OCI-LY3 (cell line): ENCODE data around the gene HOXC6.

ENCODE experiments used
- H2AFZ ChIP-seq: fragments of 200-600, 300-600 bp; shearing (Covaris generic); 2 replicates; pipeline ENCODE4 v1.6.0; 2014; ENCODE audit warnings: antibody characterized with exemption, low read depth, low read length
- H3K27ac ChIP-seq: fragments of 200-600, 300-600 bp; sonication (generic); 2 replicates; pipeline ENCODE4 v1.5.1; 2014; ENCODE audit warnings: mild to moderate bottlenecking, low read length, moderate library complexity, mixed read lengths
- H3K27me3 ChIP-seq: fragments of 200-600, 300-600 bp; sonication (generic); 2 replicates; pipeline ENCODE4 v1.6.1; 2014; ENCODE audit warnings: low read depth, low read length, mixed read lengths
- H3K36me3 ChIP-seq: fragments of 200-600, 300-600 bp; sonication (generic); replicated peaks from 2 replicates; pipeline ENCODE3; 2014; ENCODE audit warnings: low read depth, low read length, mixed read lengths
- H3K4me1 ChIP-seq: fragments of 300-600, 200-600 bp; sonication (generic); 2 replicates; pipeline ENCODE4 v1.6.1; 2014; ENCODE audit warnings: low read length, mixed read lengths
- H3K4me2 ChIP-seq: fragments of 200-600, 300-600 bp; sonication (generic); 2 replicates; pipeline ENCODE4 v1.6.1; 2014; ENCODE audit warnings: low read length, mixed read lengths
- H3K4me3 ChIP-seq: fragments of 300-600, 200-600 bp; sonication (generic); 2 replicates; pipeline ENCODE4 v1.5.1; 2014; ENCODE audit warnings: antibody characterized with exemption, mild to moderate bottlenecking, low read length, moderate library complexity
- H3K79me2 ChIP-seq: fragments of 300-600, 200-600 bp; shearing (Covaris generic); 2 replicates; pipeline ENCODE4 v1.6.1; 2014; ENCODE audit warnings: mild to moderate bottlenecking, low read length, mixed read lengths
- H3K9ac ChIP-seq: fragments of 300-600, 200-600 bp; shearing (Covaris generic); 2 replicates; pipeline ENCODE4 v1.6.0; 2014; ENCODE audit warnings: mild to moderate bottlenecking, low read length, moderate library complexity
- H3K9me3 ChIP-seq: fragments of 200-600, 300-600 bp; shearing (Covaris generic); 2 replicates; pipeline ENCODE4 v1.6.1; 2014; ENCODE audit warnings: low read length, mixed read lengths; ENCODE audit not compliant: insufficient read depth
- H4K20me1 ChIP-seq: fragments of 200-600, 300-600 bp; sonication (generic); 2 replicates; pipeline ENCODE4 v1.6.1; 2016; ENCODE audit warnings: low read length, mixed read lengths; ENCODE audit not compliant: insufficient read depth
- CTCF ChIP-seq: fragments of 200-600, 300-600 bp; sonication (generic); IDR thresholded peaks from 2 replicates; pipeline ENCODE4 v1.5.1; 2014; ENCODE audit warnings: antibody characterized with exemption, low read length, low read depth
- EZH2phosphoT487 ChIP-seq: fragments of 200-600 bp; shearing (Covaris generic); IDR thresholded peaks from 2 replicates; pipeline ENCODE4 v1.6.1; 2018; ENCODE audit warnings: antibody characterized with exemption, mixed run types, low read depth

HOXC6 gene

GRCh38 chr12:54010972-54011664 is 17.1 kb upstream of the HOXC6 start:
- Histone ChIP-seq H3K4me1 (peaks cover 28% of the 10 kb centered on the region), H3K4me2 (peak overlapping the region; percentile 73), H3K79me2 (no peaks in the 10 kb centered on the region), H4K20me1 (no peaks in the 10 kb centered on the region), H3K9me3 (no peaks in the 10 kb centered on the region), H2AFZ (no peak overlapping the region), H3K9ac (no peak overlapping the region), H3K27ac (no peak overlapping the region), H3K36me3 (no peaks in the 10 kb centered on the region), H3K27me3 (peaks cover 54% of the 10 kb centered on the region), H3K4me3 (peak overlapping the region; percentile 29)
- TF ChIP-seq CTCF = no peak
- no peak for TF ChIP-seq EZH2phosphoT487

GRCh38 chr12:54011665-54012532 is 16.3 kb upstream of the HOXC6 start:
- no peak overlapping the region for H3K9ac ChIP-seq
- H3K27ac ChIP-seq = no peak overlapping the region
- no peaks in the 10 kb centered on the region for H4K20me1 ChIP-seq
- peak overlapping the region; percentile 29 for H3K4me3 ChIP-seq
- H3K9me3 ChIP-seq = no peaks in the 10 kb centered on the region
- H3K36me3 ChIP-seq = no peaks in the 10 kb centered on the region
- TF ChIP-seq EZH2phosphoT487 (no peak), CTCF (no peak)
- peaks cover 50% of the 10 kb centered on the region for H3K27me3 ChIP-seq
- no peak overlapping the region for H2AFZ ChIP-seq
- H3K4me1 ChIP-seq = peaks cover 20% of the 10 kb centered on the region
- no peaks in the 10 kb centered on the region for H3K79me2 ChIP-seq
- peak overlapping the region; percentile 73 for H3K4me2 ChIP-seq

GRCh38 chr12:54012631-54013409 is 15.4 kb upstream of the HOXC6 start:
- H3K4me2 ChIP-seq = no peak overlapping the region
- no peak overlapping the region for H3K9ac ChIP-seq
- no peaks in the 10 kb centered on the region for H3K36me3 ChIP-seq
- H3K4me3 ChIP-seq = no peak overlapping the region
- H3K27ac ChIP-seq = no peak overlapping the region
- peaks cover 20% of the 10 kb centered on the region for H3K4me1 ChIP-seq
- H4K20me1 ChIP-seq = no peaks in the 10 kb centered on the region
- no peak for TF ChIP-seq EZH2phosphoT487
- no peak; the same call in 1 of the 2 replicates for TF ChIP-seq CTCF
- H3K9me3 ChIP-seq = no peaks in the 10 kb centered on the region
- peaks cover 41% of the 10 kb centered on the region for H3K27me3 ChIP-seq
- H2AFZ ChIP-seq = no peak overlapping the region
- no peaks in the 10 kb centered on the region for H3K79me2 ChIP-seq
